Uterus (tissue), 2 donors: Measurements from ENCODE around the gene C9orf153.

Experiments
- POLR2A ChIP-seq, 2 donors: fragments of 450-650 bp; IDR thresholded peaks; one replicate each; pipeline ENCODE4 v1.6.1; 2016; ENCODE audit warnings: antibody characterized with exemption in 2 of 2, mild to moderate bottlenecking in 1 of 2, moderate library complexity in 1 of 2
- TF ChIP-seq, protein P1 (sequence below), 4 experiments: fragments of 200-600 bp in 2 of 4; fragments of 450-650 bp in 2 of 4; sonication (generic) in 2 of 4; IDR thresholded peaks; one replicate each; pipeline ENCODE4 v1.5.1; 2016 to 2019; ENCODE audit warnings: antibody characterized with exemption in 4 of 4, mild to moderate bottlenecking in 2 of 4, moderate library complexity in 1 of 4

DNA sequence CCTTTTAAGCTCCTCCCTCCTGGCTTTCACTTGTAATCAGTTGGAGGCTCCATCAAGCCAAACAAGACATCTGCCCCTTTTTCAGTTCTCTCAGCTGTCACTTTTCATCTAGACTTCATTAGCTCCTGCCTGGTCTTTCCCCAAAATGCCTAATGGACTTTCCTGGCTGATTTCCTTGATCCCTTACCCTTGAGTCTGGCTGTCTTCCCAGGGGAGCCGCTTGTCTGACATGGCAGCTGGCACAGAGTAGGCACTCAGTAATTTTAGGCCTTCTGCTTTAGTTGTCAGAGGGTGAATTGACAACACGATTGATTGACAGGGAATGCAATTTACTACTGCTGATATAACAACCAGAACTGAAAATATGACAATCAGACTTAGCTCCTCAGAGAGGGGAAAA is 2.1 kb downstream of the C9orf153 start:
- TF ChIP-seq POLR2A (IDR thresholded peaks at IDR 0.05), result no peak
- TF ChIP-seq, protein P1, sequence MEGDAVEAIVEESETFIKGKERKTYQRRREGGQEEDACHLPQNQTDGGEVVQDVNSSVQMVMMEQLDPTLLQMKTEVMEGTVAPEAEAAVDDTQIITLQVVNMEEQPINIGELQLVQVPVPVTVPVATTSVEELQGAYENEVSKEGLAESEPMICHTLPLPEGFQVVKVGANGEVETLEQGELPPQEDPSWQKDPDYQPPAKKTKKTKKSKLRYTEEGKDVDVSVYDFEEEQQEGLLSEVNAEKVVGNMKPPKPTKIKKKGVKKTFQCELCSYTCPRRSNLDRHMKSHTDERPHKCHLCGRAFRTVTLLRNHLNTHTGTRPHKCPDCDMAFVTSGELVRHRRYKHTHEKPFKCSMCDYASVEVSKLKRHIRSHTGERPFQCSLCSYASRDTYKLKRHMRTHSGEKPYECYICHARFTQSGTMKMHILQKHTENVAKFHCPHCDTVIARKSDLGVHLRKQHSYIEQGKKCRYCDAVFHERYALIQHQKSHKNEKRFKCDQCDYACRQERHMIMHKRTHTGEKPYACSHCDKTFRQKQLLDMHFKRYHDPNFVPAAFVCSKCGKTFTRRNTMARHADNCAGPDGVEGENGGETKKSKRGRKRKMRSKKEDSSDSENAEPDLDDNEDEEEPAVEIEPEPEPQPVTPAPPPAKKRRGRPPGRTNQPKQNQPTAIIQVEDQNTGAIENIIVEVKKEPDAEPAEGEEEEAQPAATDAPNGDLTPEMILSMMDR (IDR thresholded peaks at IDR 0.05), result no peak
